ENCODE measurements around the gene C18orf63. TPM values are rescaled to one million over a fixed set of nuclear protein-coding genes. Genes with fewer than 3 reads are reported as not detected.

Gene C18orf63
- total RNA-seq, 1 experiment from 2014 or later = not detected

DNA sequence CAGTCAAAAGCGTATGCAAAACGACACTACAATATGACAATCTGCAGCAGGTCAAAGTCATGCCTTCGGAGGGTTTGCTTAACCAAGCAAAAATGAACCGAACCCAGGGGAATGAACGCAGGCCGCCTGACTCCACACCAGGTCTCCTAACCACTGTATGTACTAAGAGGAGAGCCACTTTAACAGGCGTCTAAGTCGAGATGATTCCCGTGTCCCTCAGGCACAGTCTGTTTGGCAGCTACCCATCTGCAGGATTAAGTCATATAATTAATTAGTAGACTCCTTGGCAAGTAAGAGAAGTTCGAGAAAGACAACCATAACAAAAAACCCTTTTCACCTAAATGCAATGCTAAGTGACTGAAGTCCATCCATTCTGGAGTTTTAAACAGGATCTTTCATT lies 39.0 kb upstream of the C18orf63 start:
- TF ChIP-seq, protein P1, sequence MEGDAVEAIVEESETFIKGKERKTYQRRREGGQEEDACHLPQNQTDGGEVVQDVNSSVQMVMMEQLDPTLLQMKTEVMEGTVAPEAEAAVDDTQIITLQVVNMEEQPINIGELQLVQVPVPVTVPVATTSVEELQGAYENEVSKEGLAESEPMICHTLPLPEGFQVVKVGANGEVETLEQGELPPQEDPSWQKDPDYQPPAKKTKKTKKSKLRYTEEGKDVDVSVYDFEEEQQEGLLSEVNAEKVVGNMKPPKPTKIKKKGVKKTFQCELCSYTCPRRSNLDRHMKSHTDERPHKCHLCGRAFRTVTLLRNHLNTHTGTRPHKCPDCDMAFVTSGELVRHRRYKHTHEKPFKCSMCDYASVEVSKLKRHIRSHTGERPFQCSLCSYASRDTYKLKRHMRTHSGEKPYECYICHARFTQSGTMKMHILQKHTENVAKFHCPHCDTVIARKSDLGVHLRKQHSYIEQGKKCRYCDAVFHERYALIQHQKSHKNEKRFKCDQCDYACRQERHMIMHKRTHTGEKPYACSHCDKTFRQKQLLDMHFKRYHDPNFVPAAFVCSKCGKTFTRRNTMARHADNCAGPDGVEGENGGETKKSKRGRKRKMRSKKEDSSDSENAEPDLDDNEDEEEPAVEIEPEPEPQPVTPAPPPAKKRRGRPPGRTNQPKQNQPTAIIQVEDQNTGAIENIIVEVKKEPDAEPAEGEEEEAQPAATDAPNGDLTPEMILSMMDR (IDR thresholded peaks at IDR 0.05; ENCODE audit: unreplicated experiment) = no peak
- no TSS peak for BruUV-seq (replicated peaks)
- H3K27me3 Mint-ChIP-seq (ENCODE audit: insufficient read depth, unreplicated experiment) = no peaks in the 10 kb centered on the region
- intact Hi-C loops (cut with micrococcal nuclease) = no loop called here
- H3K9me3 Mint-ChIP-seq (ENCODE audit: unreplicated experiment) = no peaks in the 10 kb centered on the region
- no peak overlapping the region for H3K4me3 Mint-ChIP-seq (ENCODE audit: unreplicated experiment)
- peaks cover 5% of the 10 kb centered on the region for H3K36me3 Mint-ChIP-seq (ENCODE audit: insufficient read depth, unreplicated experiment)
- ChIA-PET POLR2A (interaction anchor here (1.3 kb wide), 1 partner anchor 13 kb away, joined by 3 read pairs; no protein-coding TSS in a partner anchor), CTCF (interaction anchor here (0.6 kb wide), 1 partner anchor 24 kb away, joined by 3 read pairs; no protein-coding TSS in a partner anchor)
- no peak overlapping the region for H3K27ac Mint-ChIP-seq (ENCODE audit: low read depth, unreplicated experiment)
- no peak for DNase-seq (ENCODE audit: unreplicated experiment)
- peaks cover 7% of the 10 kb centered on the region for H3K4me1 Mint-ChIP-seq (ENCODE audit: insufficient read depth, unreplicated experiment)

DNA sequence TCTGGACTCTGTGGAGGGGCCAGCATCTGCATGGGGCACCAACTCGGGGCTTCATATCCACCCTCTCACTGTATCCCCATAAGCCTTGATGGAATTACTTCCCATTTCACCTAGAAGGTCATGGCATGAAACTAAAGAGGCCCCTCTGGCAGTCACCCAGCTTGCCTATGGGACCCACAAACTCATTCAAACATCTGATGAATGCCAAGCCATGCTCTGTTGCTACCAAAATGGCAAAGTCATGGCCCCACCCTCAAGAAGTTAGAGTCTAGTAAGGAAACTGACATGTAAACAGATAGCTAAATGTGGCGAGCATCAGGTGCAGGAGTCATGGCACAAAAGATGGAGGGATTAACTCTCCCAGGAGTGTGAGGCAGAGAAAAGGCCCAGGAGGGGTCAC lies 38.3 kb upstream of the C18orf63 start:
- Mint-ChIP-seq H3K36me3 (ENCODE audit: insufficient read depth, unreplicated experiment) (peaks cover 5% of the 10 kb centered on the region), H3K9me3 (ENCODE audit: unreplicated experiment) (no peaks in the 10 kb centered on the region), H3K27me3 (ENCODE audit: insufficient read depth, unreplicated experiment) (no peaks in the 10 kb centered on the region), H3K4me1 (ENCODE audit: insufficient read depth, unreplicated experiment) (peaks cover 14% of the 10 kb centered on the region), H3K27ac (ENCODE audit: low read depth, unreplicated experiment) (no peak overlapping the region), H3K4me3 (ENCODE audit: unreplicated experiment) (no peak overlapping the region)
- DNase-seq (ENCODE audit: unreplicated experiment) = no peak
- BruUV-seq (replicated peaks) = no TSS peak
- ChIA-PET POLR2A (interaction anchor here (1.3 kb wide), 1 partner anchor 14 kb away, joined by 3 read pairs; no protein-coding TSS in a partner anchor), CTCF (interaction anchor here (0.6 kb wide), 1 partner anchor 34 kb away, joined by 3 read pairs; no protein-coding TSS in a partner anchor)
- intact Hi-C loops (cut with micrococcal nuclease) = no loop called here
- TF ChIP-seq, protein P1 (IDR thresholded peaks at IDR 0.05; ENCODE audit: unreplicated experiment) = no peak

DNA sequence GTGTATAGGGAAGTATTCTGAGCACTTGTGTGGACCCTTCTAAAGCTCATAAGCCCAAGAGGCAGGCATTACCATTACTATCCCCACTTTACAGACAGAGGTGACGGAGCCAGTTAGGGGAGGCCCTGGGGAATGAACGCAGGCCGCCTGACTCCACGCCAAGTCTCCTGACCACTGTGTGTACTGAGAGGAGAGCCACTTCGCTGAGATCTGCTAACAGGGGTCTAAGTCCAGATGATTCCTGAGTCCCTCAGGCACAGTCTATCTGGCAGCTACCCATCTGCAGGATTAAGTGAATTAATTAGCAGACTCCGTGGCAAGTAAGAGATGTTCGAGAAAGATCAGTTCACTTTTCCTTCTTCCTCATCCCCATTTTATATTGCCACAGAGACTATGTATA lies 37.6 kb upstream of the C18orf63 start:
- no peaks in the 10 kb centered on the region for H3K9me3 Mint-ChIP-seq (ENCODE audit: unreplicated experiment)
- intact Hi-C loops (cut with micrococcal nuclease) = no loop called here
- ChIA-PET POLR2A (interaction anchor here (0.6 to 1.3 kb wide), 2 partner anchors 15 to 1139 kb away, joined by 3 to 4 read pairs; no protein-coding TSS in a partner anchor), CTCF (interaction anchor here (0.6 kb wide), 1 partner anchor 33 kb away, joined by 3 read pairs; no protein-coding TSS in a partner anchor)
- H3K4me1 Mint-ChIP-seq (ENCODE audit: insufficient read depth, unreplicated experiment) = peaks cover 19% of the 10 kb centered on the region
- no peaks in the 10 kb centered on the region for H3K27me3 Mint-ChIP-seq (ENCODE audit: insufficient read depth, unreplicated experiment)
- DNase-seq (ENCODE audit: unreplicated experiment) = no peak
- BruUV-seq (replicated peaks) = no TSS peak
- TF ChIP-seq, protein P1 (IDR thresholded peaks at IDR 0.05; ENCODE audit: unreplicated experiment) = no peak
- no peak overlapping the region for H3K4me3 Mint-ChIP-seq (ENCODE audit: unreplicated experiment)
- H3K27ac Mint-ChIP-seq (ENCODE audit: low read depth, unreplicated experiment) = no peak overlapping the region
- H3K36me3 Mint-ChIP-seq (ENCODE audit: insufficient read depth, unreplicated experiment) = peaks cover 5% of the 10 kb centered on the region

DNA sequence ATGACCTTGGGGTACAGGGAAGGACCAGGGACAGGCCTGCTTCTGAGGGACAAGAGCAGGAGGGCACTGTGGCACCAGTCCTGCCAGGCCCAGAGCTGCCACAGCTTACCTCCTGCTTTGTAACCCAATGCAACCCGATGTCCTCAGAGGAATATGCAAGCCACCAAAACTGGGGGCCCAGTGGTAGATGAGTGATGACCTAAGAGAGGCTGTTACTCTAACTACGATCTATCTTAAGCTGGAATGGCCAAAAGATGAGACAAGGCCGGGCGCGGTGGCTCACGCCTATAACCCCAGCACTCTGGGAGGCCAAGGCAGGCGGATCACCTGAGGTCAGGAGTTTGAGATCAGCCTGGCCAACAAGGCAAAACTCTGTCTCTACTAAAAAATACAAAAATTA lies 36.7 kb upstream of the C18orf63 start:
- Mint-ChIP-seq H3K27me3 (ENCODE audit: insufficient read depth, unreplicated experiment) (no peaks in the 10 kb centered on the region), H3K27ac (ENCODE audit: low read depth, unreplicated experiment) (no peak overlapping the region), H3K36me3 (ENCODE audit: insufficient read depth, unreplicated experiment) (peaks cover 5% of the 10 kb centered on the region), H3K4me1 (ENCODE audit: insufficient read depth, unreplicated experiment) (peaks cover 23% of the 10 kb centered on the region), H3K9me3 (ENCODE audit: unreplicated experiment) (no peaks in the 10 kb centered on the region), H3K4me3 (ENCODE audit: unreplicated experiment) (no peak overlapping the region)
- DNase-seq (ENCODE audit: unreplicated experiment) = no peak
- CTCF ChIA-PET = no interaction called here
- POLR2A ChIA-PET = no interaction called here
- intact Hi-C loops (cut with micrococcal nuclease) = no loop called here
- no TSS peak for BruUV-seq (replicated peaks)
- TF ChIP-seq, protein P1 (IDR thresholded peaks at IDR 0.05; ENCODE audit: unreplicated experiment) = no peak
